H1 (cell line): ENCODE measurements around the gene PTPN3. TPM values are rescaled to one million over a fixed set of nuclear protein-coding genes. Genes with fewer than 3 reads are reported as not detected.

Experiments
- CTCF ChIA-PET: fragments of 300-600 bp; sonication (Branson Sonifier 250); formaldehyde crosslinking; loops from one replicate; lab custom pipeline; 2021; ENCODE audit not compliant: partially characterized antibody; lab: Charles Lee
- POLR2A ChIA-PET: fragments of 300-600 bp; sonication (Branson Sonifier 250); formaldehyde crosslinking; loops from one replicate; lab custom pipeline; 2021; ENCODE audit warnings: inconsistent platforms; ENCODE audit not compliant: partially characterized antibody; lab: Charles Lee
- DNase-seq, 2 experiments: peaks; one replicate each; pipeline versions ENCODE4 v3.0.0 to v3.0.0-alpha.2; 2010 to 2022; ENCODE audit warnings: low spot score in 2 of 2, low read depth in 1 of 2, mixed read lengths in 1 of 2
- FAIRE-seq: peaks from 2 replicates; lab custom pipeline; 2011; peaks lifted over from hg19 to GRCh38; lab: Jason Lieb, UNC
- H2AFZ ChIP-seq: 2 replicates; pipeline ENCODE4 v1.8.1; 2012; ENCODE audit warnings: low read length, inconsistent platforms
- H2AK5ac ChIP-seq: 2 replicates; pipeline ENCODE4 v1.6.1; 2013; ENCODE audit warnings: low read depth, low read length
- H2BK120ac ChIP-seq: replicated peaks from 2 replicates; pipeline ENCODE3; 2013; ENCODE audit warnings: low read depth, low read length, inconsistent platforms
- H2BK12ac ChIP-seq: 2 replicates; pipeline ENCODE4 v1.6.1; 2013; ENCODE audit warnings: low read depth, low read length
- H2BK15ac ChIP-seq: 2 replicates; pipeline ENCODE4 v1.6.1; 2013; ENCODE audit warnings: low read length
- H2BK20ac ChIP-seq: 2 replicates; pipeline ENCODE4 v1.6.1; 2013; ENCODE audit warnings: low read length
- H2BK5ac ChIP-seq: 2 replicates; pipeline ENCODE4 v1.6.1; 2013; ENCODE audit warnings: low read depth, low read length
- H3K14ac ChIP-seq: 2 replicates; pipeline ENCODE4 v1.6.1; 2013; ENCODE audit warnings: inconsistent platforms; ENCODE audit not compliant: insufficient read length
- H3K18ac ChIP-seq: 2 replicates; pipeline ENCODE4 v1.6.1; 2013; ENCODE audit warnings: low read length; ENCODE audit errors: extremely low read depth
- H3K23ac ChIP-seq: 2 replicates; pipeline ENCODE4 v1.6.1; 2013; ENCODE audit warnings: inconsistent platforms; ENCODE audit not compliant: insufficient read length
- H3K23me2 ChIP-seq: 2 replicates; pipeline ENCODE4 v1.6.1; 2013; ENCODE audit warnings: low read depth, low read length
- H3K27ac ChIP-seq: 2 replicates; pipeline ENCODE4 v1.6.1; 2011; ENCODE audit warnings: low read depth, low read length, inconsistent platforms
- H3K27me3 ChIP-seq, 4 experiments: replicated peaks in 1 of 4; 1 replicate in 1 of 4; 2 replicates in 3 of 4; pipeline versions ENCODE4 v1.6.1 to v1.8.1; 2011 to 2013; ENCODE audit warnings: low read length in 3 of 4, mild to moderate bottlenecking in 3 of 4, inconsistent platforms in 2 of 4, mixed read lengths in 2 of 4, moderate library complexity in 1 of 4; ENCODE audit not compliant: control insufficient read depth in 3 of 4, insufficient read depth in 3 of 4; ENCODE audit errors: extremely low read depth in 1 of 4
- H3K36me3 ChIP-seq, 4 experiments: 2 replicates each; pipeline versions ENCODE4 v1.6.1 to v1.8.1; 2011 to 2013; ENCODE audit warnings: mild to moderate bottlenecking in 4 of 4, low read length in 3 of 4, moderate library complexity in 2 of 4, control low read depth in 1 of 4, inconsistent platforms in 1 of 4; ENCODE audit not compliant: insufficient read depth in 4 of 4, control insufficient read depth in 2 of 4
- H3K4ac ChIP-seq: replicated peaks from 2 replicates; pipeline ENCODE3; 2013; ENCODE audit warnings: low read length, low read depth, mixed read lengths, inconsistent platforms; ENCODE audit not compliant: insufficient read length
- H3K4me1 ChIP-seq, 4 experiments: replicated peaks in 1 of 4; 1 replicate in 1 of 4; 2 replicates in 3 of 4; pipeline versions ENCODE4 v1.6.1 to v1.8.1; 2011 to 2013; ENCODE audit warnings: low read length in 3 of 4, inconsistent platforms in 2 of 4, mixed read lengths in 1 of 4; ENCODE audit not compliant: insufficient read depth in 4 of 4, control insufficient read depth in 3 of 4
- H3K4me2 ChIP-seq, 2 experiments: 2 replicates each; pipeline versions ENCODE4 v1.6.1 to v1.8.1; 2011 to 2013; ENCODE audit warnings: low read depth in 2 of 2, low read length in 2 of 2, control low read depth in 1 of 2, inconsistent platforms in 1 of 2, mild to moderate bottlenecking in 1 of 2; ENCODE audit not compliant: insufficient read depth in 1 of 2
- H3K4me3 ChIP-seq, 4 experiments: fragments of 200-600, 300-600 bp in 1 of 4; sonication (generic), shearing (Covaris generic), sonication (Bioruptor Twin) in 1 of 4; 2 replicates each; pipeline versions ENCODE4 v1.5.1 to v1.8.1; 2011 to 2016; ENCODE audit warnings: low read length in 4 of 4, low read depth in 3 of 4, control low read depth in 2 of 4, inconsistent platforms in 2 of 4, mild to moderate bottlenecking in 2 of 4, mixed read lengths in 1 of 4, moderate library complexity in 1 of 4; ENCODE audit not compliant: insufficient read depth in 2 of 4; ENCODE audit errors: extremely low read depth in 1 of 4
- H3K56ac ChIP-seq: replicated peaks from 2 replicates; pipeline ENCODE3; 2013; ENCODE audit warnings: low read depth, mild to moderate bottlenecking, mixed read lengths, low read length, inconsistent platforms; ENCODE audit not compliant: insufficient read length
- H3K79me1 ChIP-seq: 2 replicates; pipeline ENCODE4 v1.6.1; 2013; ENCODE audit warnings: low read depth, low read length, control low read depth
- H3K79me2 ChIP-seq, 2 experiments: 2 replicates each; pipeline versions ENCODE4 v1.6.1 to v1.8.1; 2012 to 2013; ENCODE audit warnings: low read length in 2 of 2, mild to moderate bottlenecking in 2 of 2, inconsistent platforms in 1 of 2; ENCODE audit not compliant: insufficient read depth in 2 of 2, control insufficient read depth in 1 of 2
- H3K9ac ChIP-seq, 4 experiments: replicated peaks in 1 of 4; 1 replicate in 1 of 4; 2 replicates in 3 of 4; pipeline versions ENCODE4 v1.6.1 to v1.8.1; 2011 to 2013; ENCODE audit warnings: low read depth in 3 of 4, low read length in 3 of 4, control low read depth in 2 of 4, mild to moderate bottlenecking in 2 of 4, moderate library complexity in 2 of 4, inconsistent platforms in 1 of 4; ENCODE audit errors: extremely low read depth in 1 of 4
- H3K9me3 ChIP-seq, 2 experiments: 2 replicates each; pipeline versions ENCODE4 v1.6.1 to v1.8.1; 2012 to 2013; ENCODE audit warnings: mild to moderate bottlenecking in 2 of 2, moderate library complexity in 2 of 2, control low read depth in 1 of 2, inconsistent platforms in 1 of 2, low read depth in 1 of 2, low read length in 1 of 2, mixed read lengths in 1 of 2; ENCODE audit not compliant: insufficient read depth in 2 of 2
- H4K20me1 ChIP-seq, 2 experiments: replicated peaks in 1 of 2; 2 replicates each; pipeline versions ENCODE3 to v1.8.1; 2011 to 2013; ENCODE audit warnings: inconsistent platforms in 2 of 2, low read length in 2 of 2, mild to moderate bottlenecking in 1 of 2; ENCODE audit not compliant: insufficient read depth in 2 of 2, control insufficient read depth in 1 of 2
- H4K5ac ChIP-seq: 2 replicates; pipeline ENCODE4 v1.6.1; 2013; ENCODE audit warnings: low read length, low read depth, mixed read lengths, inconsistent platforms; ENCODE audit not compliant: insufficient read length
- H4K8ac ChIP-seq: 2 replicates; pipeline ENCODE4 v1.8.0; 2013; ENCODE audit warnings: mild to moderate bottlenecking, moderate library complexity, low read length, inconsistent platforms; ENCODE audit not compliant: insufficient read depth; ENCODE audit errors: extremely low read depth
- H4K91ac ChIP-seq: replicated peaks from 2 replicates; pipeline ENCODE3; 2013; ENCODE audit warnings: low read length, mixed read lengths, inconsistent platforms; ENCODE audit not compliant: insufficient read length
- ASH2L ChIP-seq: fragments of 200-600, 300-600 bp; sonication (generic); IDR thresholded peaks from one replicate; pipeline ENCODE4 v1.7.1; 2017; ENCODE audit warnings: low read length
- ATF2 ChIP-seq: IDR thresholded peaks from 2 replicates; pipeline ENCODE4 v1.6.1; 2012; ENCODE audit warnings: low read length, inconsistent platforms
- BCL11A ChIP-seq, 2 experiments: IDR thresholded peaks; one replicate each; pipeline ENCODE4 v1.6.1; 2011; ENCODE audit warnings: low read depth in 2 of 2, low read length in 2 of 2, mild to moderate bottlenecking in 2 of 2
- GABPA ChIP-seq: IDR thresholded peaks from 2 replicates; pipeline ENCODE4 v1.6.1; 2011; ENCODE audit warnings: mild to moderate bottlenecking, low read length, moderate library complexity, borderline replicate concordance; ENCODE audit not compliant: insufficient read depth
- HDAC2 ChIP-seq, 2 experiments: fragments of 300-600 bp in 1 of 2; sonication (generic) in 1 of 2; IDR thresholded peaks; 2 replicates each; pipeline ENCODE4 v1.6.1; 2011 to 2012; ENCODE audit warnings: low read depth in 2 of 2, low read length in 2 of 2, mild to moderate bottlenecking in 2 of 2, moderate library complexity in 2 of 2, borderline replicate concordance in 1 of 2, inconsistent platforms in 1 of 2
- MAX ChIP-seq: IDR thresholded peaks from 2 replicates; pipeline ENCODE4 v1.6.1; 2012; ENCODE audit warnings: inconsistent platforms
- PHF8 ChIP-seq: fragments of 200-600 bp; sonication (generic); conservative IDR thresholded peaks from 2 replicates; pipeline ENCODE4 v1.7.1; 2012; ENCODE audit warnings: low read depth, mild to moderate bottlenecking, inconsistent platforms, low read length, moderate library complexity
- POLR2A ChIP-seq, 2 experiments: IDR thresholded peaks; 1 replicate in 1 of 2; 2 replicates in 1 of 2; pipeline ENCODE4 v1.6.1; 2011; ENCODE audit warnings: low read depth in 2 of 2, low read length in 2 of 2, mild to moderate bottlenecking in 2 of 2; ENCODE audit errors: control extremely low read depth in 1 of 2
- RFX5 ChIP-seq: IDR thresholded peaks from 2 replicates; pipeline ENCODE4 v1.6.1; 2011; ENCODE audit warnings: low read depth, low read length, improper control_type of control experiment, borderline replicate concordance
- RXRA ChIP-seq: IDR thresholded peaks from 2 replicates; pipeline ENCODE4 v1.6.1; 2011; ENCODE audit warnings: low read depth, mild to moderate bottlenecking, low read length, moderate library complexity; ENCODE audit not compliant: insufficient read depth
- SIRT6 ChIP-seq: IDR thresholded peaks from one replicate; pipeline ENCODE4 v1.7.1; 2012; ENCODE audit warnings: low read length, inconsistent platforms
- SIX5 ChIP-seq: IDR thresholded peaks from 2 replicates; pipeline ENCODE4 v1.6.1; 2011; ENCODE audit warnings: mild to moderate bottlenecking, low read depth, low read length
- SUZ12 ChIP-seq: fragments of 200-600 bp; sonication (generic); IDR thresholded peaks from 2 replicates; pipeline ENCODE4 v1.6.1; 2012; ENCODE audit warnings: mild to moderate bottlenecking, inconsistent platforms, low read length, moderate library complexity, mixed read lengths
- WGBS, 2 experiments: shearing (Covaris generic) in 1 of 2; methylation state at CpG; one replicate each; pipeline versions ENCODE4 v1.1.6 to v1.1.7; 2013 to 2015; ENCODE audit warnings: low lambda C conversion rate in 2 of 2, mixed read lengths in 2 of 2, inconsistent platforms in 1 of 2, low coverage in 1 of 2, missing lambda C conversion rate in 1 of 2; ENCODE audit not compliant: insufficient replicate concordance in 2 of 2, insufficient coverage in 1 of 2, insufficient read length in 1 of 2; ENCODE audit errors: extremely low coverage in 1 of 2, missing lambda C conversion rate in 1 of 2; 5-methylcytosine and 5-hydroxymethylcytosine counted together
- polyA plus RNA-seq, 7 experiments: library from polyadenylated mRNA; depleted of rRNA in 3 of 7; stranded (reverse) in 5 of 7; unstranded in 2 of 7; fragments of >200 nt in 5 of 7; fragments of 200-250 nt in 2 of 7; gene quantifications; 1 replicate in 5 of 7; 2 replicates in 1 of 7; 4 replicates in 1 of 7; pipeline versions ENCODE4 v1.2.1 to v1.2.3, GENCODE V29; 2011 to 2013; ENCODE audit warnings: missing spikeins in 2 of 7, mixed read lengths in 2 of 7
- total RNA-seq: library from RNA; stranded (reverse); fragmentation: NEBNext Ultra II Directional; extraction: Animal tissue kit (Norgen Biotek cat#: 25700); gene quantifications from 2 replicates; pipeline ENCODE4 v1.2.1, GENCODE V29; 2021

Gene PTPN3
- total and polyA plus RNA-seq, 2 of the 8 experiments (the other 6 are each of a cell fraction or from before 2014, with no cell fraction given), result 2.9 to 3.7 TPM

- H3K18ac ChIP-seq, result no peak overlapping the region
- no peaks in the 10 kb centered on the region for H3K36me3 ChIP-seq
- no peak overlapping the region for H2BK5ac ChIP-seq
- H3K9me3 ChIP-seq, result no peaks in the 10 kb centered on the region
- H4K8ac ChIP-seq, result no peak overlapping the region
- peaks cover 0 to 6% (median 0%) of the 10 kb centered on the region in 4 experiments; a peak in 1 of 7 replicates for H3K4me1 ChIP-seq
- H3K56ac ChIP-seq, result no peak overlapping the region
- no peak overlapping the region for H2BK120ac ChIP-seq
- H2AK5ac ChIP-seq, result no peak overlapping the region
- H4K20me1 ChIP-seq, result no peaks in the 10 kb centered on the region
- ChIA-PET POLR2A (no interaction called here), CTCF (interaction anchor here (0.8 to 1.9 kb wide), 7 partner anchors 8 to 32 kb away, joined by 3 to 14 read pairs (median 6); no protein-coding TSS in a partner anchor)
- no peak for FAIRE-seq
- H3K14ac ChIP-seq, result no peak overlapping the region
- H2BK20ac ChIP-seq, result no peak overlapping the region
- no peak overlapping the region for H4K91ac ChIP-seq
- no peak overlapping the region for H3K4me2 ChIP-seq
- no peak overlapping the region for H2BK12ac ChIP-seq
- H3K4me3 ChIP-seq, result no peak overlapping the region
- H2BK15ac ChIP-seq, result no peak overlapping the region
- H3K27me3 ChIP-seq, result no peaks in the 10 kb centered on the region
- no peak overlapping the region for H3K27ac ChIP-seq
- no peak overlapping the region for H3K4ac ChIP-seq
- no peaks in the 10 kb centered on the region for H3K79me1 ChIP-seq
- WGBS, 2 experiments, result 92% methylated on average over 4 of the region's 4 CpGs; no CpG with 5 or more reads in 1 of the 2 experiments
- no peaks in the 10 kb centered on the region for H3K79me2 ChIP-seq
- H2AFZ ChIP-seq, result no peak overlapping the region
- no peak for DNase-seq
- no peak overlapping the region for H3K23ac ChIP-seq
- H4K5ac ChIP-seq, result no peak overlapping the region
- no peak overlapping the region for H3K9ac ChIP-seq
- no peaks in the 10 kb centered on the region for H3K23me2 ChIP-seq
- TF ChIP-seq HDAC2 (IDR thresholded peaks at IDR 0.05; ENCODE audit: borderline replicate concordance in 1 of 2, low read depth in 2 of 2, low read length in 2 of 2) (no peak), BCL11A (IDR thresholded peaks at IDR 0.05; ENCODE audit: low read depth in 2 of 2, low read length in 2 of 2) (no peak), SIX5 (no peak), GABPA (no peak), ATF2 (no peak), SIRT6 (no peak), ASH2L (no peak), RFX5 (no peak), MAX (no peak), RXRA (no peak), SUZ12 (no peak), POLR2A (IDR thresholded peaks at IDR 0.05; ENCODE audit: control extremely low read depth in 1 of 2, low read depth in 2 of 2, low read length in 2 of 2) (no peak), PHF8 (no peak)
These were observed 60.8 kb downstream of the PTPN3 start for GRCh38 chr9:109437286-109437685.
